GM12878 (cell line): ENCODE results near the gene SLC12A7. TPM values are rescaled to one million over a fixed set of nuclear protein-coding genes. Genes with fewer than 3 reads are reported as not detected.

ENCODE experiments used
- ATAC-seq: fragments of 200-7000 bp; cut with Tn5 transposase; 3 replicates; pipeline ENCODE4 v1.9.1; 2020; ENCODE audit warnings: mild to moderate bottlenecking, moderate library complexity
- BruUV-seq: library from RNA; stranded (reverse); fragments of 400-500 nt; replicated peaks from 2 replicates; lab custom pipeline; 2021; lab: Mats Ljungman, UMichigan
- CTCF ChIA-PET: fragments of 300-600 bp; sonication (Branson Sonifier 250); formaldehyde crosslinking; extraction: SDS; loops from one replicate; lab custom pipeline; 2021; ENCODE audit warnings: inconsistent platforms; lab: Yijun Ruan, JAX
- POLR2A ChIA-PET: fragments of 350-600 bp; formaldehyde crosslinking; extraction: SDS; loops from one replicate; lab custom pipeline; 2021; ENCODE audit warnings: inconsistent platforms; lab: Charles Lee
- RAD21 ChIA-PET: fragments of 300-600 bp; sonication (Branson Sonifier 250); formaldehyde crosslinking; loops from one replicate; lab custom pipeline; 2023; ENCODE audit warnings: antibody characterized with exemption; ENCODE audit not compliant: unreplicated experiment; lab: Charles Lee
- SMC1A ChIA-PET: fragments of 300-600 bp; sonication (Branson Sonifier 250); formaldehyde crosslinking; loops from one replicate; lab custom pipeline; 2023; ENCODE audit not compliant: unreplicated experiment, uncharacterized antibody; lab: Charles Lee
- DNase-seq: peaks from one replicate; pipeline ENCODE4 v3.0.0-alpha.2; 2011; ENCODE audit warnings: low read depth, low spot score
- FAIRE-seq: peaks from 3 replicates; lab custom pipeline; 2011; peaks lifted over from hg19 to GRCh38; lab: Jason Lieb, UNC
- H2AFZ ChIP-seq: 2 replicates; pipeline ENCODE4 v1.6.0; 2011; ENCODE audit warnings: low read depth, low read length, control low read depth; ENCODE audit not compliant: control insufficient read depth
- H3K27ac ChIP-seq: 2 replicates; pipeline ENCODE4 v1.5.1; 2011; ENCODE audit warnings: control low read depth; ENCODE audit not compliant: control insufficient read depth, insufficient read depth
- H3K27me3 ChIP-seq, 2 experiments: replicated peaks in 1 of 2; 2 replicates each; pipeline versions ENCODE4 v1.6.0 to v1.6.1; 2011; ENCODE audit warnings: low read length in 1 of 2; ENCODE audit not compliant: control insufficient read depth in 2 of 2, insufficient read depth in 2 of 2
- H3K36me3 ChIP-seq, 2 experiments: 2 replicates each; pipeline ENCODE4 v1.5.1; 2011; ENCODE audit warnings: low read length in 1 of 2; ENCODE audit not compliant: control insufficient read depth in 2 of 2, insufficient read depth in 2 of 2
- H3K4me1 ChIP-seq: 2 replicates; pipeline ENCODE4 v1.6.1; 2011; ENCODE audit warnings: mild to moderate bottlenecking, low read length, moderate library complexity, mixed read lengths; ENCODE audit not compliant: control insufficient read depth, insufficient read depth
- H3K4me2 ChIP-seq: 2 replicates; pipeline ENCODE4 v1.6.0; 2011; ENCODE audit warnings: control low read depth; ENCODE audit not compliant: control insufficient read depth, insufficient read depth
- H3K4me3 ChIP-seq: fragments of 200-600 bp; sonication (generic); 2 replicates; pipeline ENCODE4 v1.5.1; 2016
- H3K79me2 ChIP-seq: 2 replicates; pipeline ENCODE4 v1.6.0; 2011; ENCODE audit warnings: low read length; ENCODE audit not compliant: control insufficient read depth, insufficient read depth
- H3K9ac ChIP-seq: 2 replicates; pipeline ENCODE4 v1.8.0; 2011; ENCODE audit warnings: low read length, control low read depth, mixed read lengths; ENCODE audit not compliant: control insufficient read depth, insufficient read depth
- H3K9me3 ChIP-seq: replicated peaks from 3 replicates; pipeline ENCODE4 v1.5.1; 2011; ENCODE audit warnings: mild to moderate bottlenecking, low read length; ENCODE audit not compliant: control insufficient read depth, insufficient read depth
- H4K20me1 ChIP-seq: 2 replicates; pipeline ENCODE4 v1.6.0; 2011; ENCODE audit not compliant: control insufficient read depth, insufficient read depth
- MYC ChIP-seq: IDR thresholded peaks from 2 replicates; pipeline ENCODE4 v1.6.1; 2011; ENCODE audit warnings: mild to moderate bottlenecking, low read length, moderate library complexity, inconsistent platforms; ENCODE audit not compliant: insufficient read depth, insufficient replicate concordance, insufficient read length, severe bottlenecking
- TBL1XR1 ChIP-seq: IDR thresholded peaks from 2 replicates; pipeline ENCODE4 v1.6.1; 2012; ENCODE audit warnings: low read depth, low read length, improper control_type of control experiment
- ZNF217 ChIP-seq: fragments of 450-650 bp; IDR thresholded peaks from 2 replicates; pipeline ENCODE4 v1.6.1; 2017; ENCODE audit warnings: antibody characterized with exemption, mild to moderate bottlenecking
- WGBS: methylation state at CpG from one replicate; pipeline ENCODE4 v1.1.6; 2016; ENCODE audit warnings: low lambda C conversion rate; ENCODE audit not compliant: insufficient replicate concordance, insufficient coverage; ENCODE audit errors: missing lambda C conversion rate; 5-methylcytosine and 5-hydroxymethylcytosine counted together
- in situ Hi-C: fragments of 300-500 bp; cut with MboI; formaldehyde crosslinking; loops from 9 replicates; pipeline ENCODE4 v1.14.3; 2018; ENCODE audit warnings: mixed read lengths
- intact Hi-C: fragments of 100-400 bp; cut with micrococcal nuclease; formaldehyde crosslinking; loops from one replicate; pipeline ENCODE4 v1.14.2; 2022; ENCODE audit not compliant: unreplicated experiment
- polyA plus RNA-seq, 11 experiments: library from polyadenylated mRNA; depleted of rRNA in 4 of 11; unstranded in 6 of 11; stranded (reverse) in 5 of 11; fragments of >200 nt; fragmentation: Nextera tagmentation in 4 of 11; fragmentation: Illumina TruSeq in 1 of 11; extraction: Ambion mirVana in 4 of 11; extraction: Trizol in 1 of 11; gene quantifications; 1 replicate in 1 of 11; 2 replicates in 10 of 11; pipeline versions ENCODE4 v1.2.1 to v1.2.3, GENCODE V29; 2011 to 2016; ENCODE audit warnings: inconsistent platforms in 2 of 11, missing spikeins in 2 of 11, low read depth in 1 of 11
- total RNA-seq, 4 experiments: library from RNA; depleted of rRNA in 3 of 4; stranded (reverse); fragments of >200 nt in 3 of 4; fragmentation: Illumina TruSeq in 1 of 4; extraction: Trizol in 1 of 4; gene quantifications; 2 replicates each; pipeline versions ENCODE4 v1.2.1 to v1.2.3, GENCODE V29; 2013 to 2021

SLC12A7 gene
- total and polyA plus RNA-seq, 10 of the 15 experiments (the other 5 are each of a cell fraction or from before 2014, with no cell fraction given): 0.10 to 10.0 (median 2.9) TPM

- ChIA-PET CTCF (no interaction called here), POLR2A (no interaction called here), SMC1A (no interaction called here), RAD21 (no interaction called here)
- intact Hi-C loops (no loop called here), in situ Hi-C loops (no loop called here)
- no peak overlapping the region for H3K4me3 ChIP-seq
- H3K4me1 ChIP-seq: no peaks in the 10 kb centered on the region
- no peak overlapping the region for H3K9ac ChIP-seq
- no peaks in the 10 kb centered on the region for H3K27me3 ChIP-seq
- no TSS peak for BruUV-seq
- ATAC-seq (no peak), FAIRE-seq (no peak), DNase-seq (no peak)
- WGBS: 35% methylated on average over 5 of the region's 5 CpGs
- H4K20me1 ChIP-seq: no peaks in the 10 kb centered on the region
- no peaks in the 10 kb centered on the region for H3K36me3 ChIP-seq
- H2AFZ ChIP-seq: no peak overlapping the region
- TF ChIP-seq TBL1XR1: no peak
- H3K27ac ChIP-seq: no peak overlapping the region
- H3K79me2 ChIP-seq: no peaks in the 10 kb centered on the region
- H3K4me2 ChIP-seq: no peak overlapping the region
- H3K9me3 ChIP-seq: no peaks in the 10 kb centered on the region; the same call in 2 of the 3 replicates
Measured at GRCh38 chr5:1044117-1044516, 67.7 kb downstream of the SLC12A7 start.

GRCh38 chr5:1043327-1043726, 68.5 kb downstream of the SLC12A7 start:
- no peak overlapping the region for H3K27ac ChIP-seq
- H2AFZ ChIP-seq: no peak overlapping the region
- in situ Hi-C loops (no loop called here), intact Hi-C loops (no loop called here)
- H3K9me3 ChIP-seq: no peaks in the 10 kb centered on the region; the same call in 2 of the 3 replicates
- H4K20me1 ChIP-seq: no peaks in the 10 kb centered on the region
- ChIA-PET CTCF (no interaction called here), SMC1A (no interaction called here), RAD21 (no interaction called here), POLR2A (no interaction called here)
- no TSS peak for BruUV-seq
- FAIRE-seq (no peak), ATAC-seq (no peak), DNase-seq (no peak)
- WGBS: 40% methylated on average over 7 of the region's 7 CpGs
- no peaks in the 10 kb centered on the region for H3K79me2 ChIP-seq
- no peaks in the 10 kb centered on the region for H3K4me1 ChIP-seq
- H3K4me3 ChIP-seq: no peak overlapping the region
- H3K4me2 ChIP-seq: no peak overlapping the region
- TF ChIP-seq ZNF217 (no peak), MYC (no peak)
- H3K9ac ChIP-seq: no peak overlapping the region
- H3K36me3 ChIP-seq: no peaks in the 10 kb centered on the region
- no peaks in the 10 kb centered on the region for H3K27me3 ChIP-seq
